Body of pancreas (tissue), 4 donors: Measurements from ENCODE around the gene PTGFRN. TPM values are rescaled to one million over a fixed set of nuclear protein-coding genes. Genes with fewer than 3 reads are reported as not detected.

Experiments used
- ATAC-seq: fragments of 150-250 bp; one replicate; pipeline ENCODE4 v1.9.1; 2016
- DNase-seq, 4 donors: peaks; one replicate each; pipeline ENCODE4 v3.0.0-alpha.2; 2019
- H3K27ac ChIP-seq, 4 donors: fragments of 200-600 bp; sonication (generic); 1 replicate in 3 of 4; 2 replicates in 1 of 4; pipeline versions ENCODE4 v1.5.1 to v1.6.1; 2016 to 2019; ENCODE audit warnings: mild to moderate bottlenecking in 1 of 4, mixed read lengths in 1 of 4, moderate library complexity in 1 of 4
- H3K27me3 ChIP-seq, 2 donors: fragments of 200-600 bp; sonication (generic); one replicate each; pipeline ENCODE4 v1.6.0; 2016; ENCODE audit warnings: mild to moderate bottlenecking in 1 of 2
- H3K36me3 ChIP-seq, 2 donors: fragments of 200-600 bp; sonication (generic); replicated peaks in 1 of 2; 2 replicates each; pipeline ENCODE4 v1.5.1; 2016; ENCODE audit warnings: low read depth in 2 of 2; ENCODE audit not compliant: insufficient read depth in 1 of 2
- H3K4me1 ChIP-seq: fragments of 200-600 bp; sonication (generic); one replicate; pipeline ENCODE4 v1.6.0; 2016
- H3K4me3 ChIP-seq, 2 donors: fragments of 200-600 bp; sonication (generic); 1 replicate in 1 of 2; 2 replicates in 1 of 2; pipeline ENCODE4 v1.5.1; 2016 to 2019
- H3K9me3 ChIP-seq, 3 donors: fragments of 200-600 bp; sonication (generic); 1 replicate in 2 of 3; 2 replicates in 1 of 3; pipeline ENCODE4 v1.5.1; 2016
- POLR2A ChIP-seq, 3 donors: fragments of 450-650 bp; IDR thresholded peaks; one replicate each; pipeline ENCODE4 v1.6.1; 2016; ENCODE audit warnings: antibody characterized with exemption in 3 of 3, mild to moderate bottlenecking in 2 of 3
- WGBS, 2 donors: methylation state at CpG; one replicate each; pipeline ENCODE4 v1.1.5; 2017; 5-methylcytosine and 5-hydroxymethylcytosine counted together
- intact Hi-C: fragments of 100-400 bp; cut with DNase I; formaldehyde crosslinking; loops from one replicate; pipeline ENCODE4 v1.15.1; 2023
- total RNA-seq, 2 donors: library from RNA; depleted of rRNA; stranded (reverse); fragments of >200 nt; gene quantifications; one replicate each; pipeline ENCODE4 v1.1.0, GENCODE V29; 2016
- TF ChIP-seq, protein P1 (sequence below), 7 experiments: fragments of 450-650 bp in 4 of 7; fragments of 200-600 bp in 3 of 7; sonication (generic) in 3 of 7; IDR thresholded peaks; one replicate each; pipeline ENCODE4 v1.5.1; 2016 to 2019; ENCODE audit warnings: antibody characterized with exemption in 7 of 7

The PTGFRN gene
- total RNA-seq, 2 donors from 2014 or later: 35.0 to 76.8 TPM

DNA sequence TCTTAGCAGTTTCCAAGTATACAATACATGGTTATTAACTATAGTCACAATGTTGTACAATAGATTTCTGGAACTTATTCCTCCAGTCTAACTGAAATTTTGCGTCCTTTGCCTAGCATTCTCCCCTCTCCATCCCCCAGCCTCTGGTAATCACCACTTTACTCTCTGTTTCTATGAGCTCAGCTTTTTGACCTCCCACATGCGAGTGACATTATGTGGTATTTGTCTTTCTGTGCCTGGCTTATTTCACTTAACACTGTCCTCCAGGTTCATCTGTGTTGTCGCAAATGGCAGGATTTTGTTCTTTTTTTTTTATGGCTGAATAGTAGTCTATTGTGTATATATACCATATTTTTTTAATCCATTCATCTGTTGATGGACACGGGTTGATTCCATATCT lies 47.9 kb downstream of the PTGFRN start:
- DNase-seq (no peak), ATAC-seq (no peak)
- intact Hi-C loops: no loop called here
- no peaks in the 10 kb centered on the region for H3K9me3 ChIP-seq
- H3K36me3 ChIP-seq: peaks cover 0 to 8% of the 10 kb centered on the region in 2 donors
- H3K4me3 ChIP-seq: no peak overlapping the region
- 85 to 91% methylated on average over 4 of the region's 4 CpGs for WGBS, 2 donors
- no peaks in the 10 kb centered on the region for H3K4me1 ChIP-seq
- no peak for TF ChIP-seq POLR2A (IDR thresholded peaks at IDR 0.05)
- TF ChIP-seq, protein P1, sequence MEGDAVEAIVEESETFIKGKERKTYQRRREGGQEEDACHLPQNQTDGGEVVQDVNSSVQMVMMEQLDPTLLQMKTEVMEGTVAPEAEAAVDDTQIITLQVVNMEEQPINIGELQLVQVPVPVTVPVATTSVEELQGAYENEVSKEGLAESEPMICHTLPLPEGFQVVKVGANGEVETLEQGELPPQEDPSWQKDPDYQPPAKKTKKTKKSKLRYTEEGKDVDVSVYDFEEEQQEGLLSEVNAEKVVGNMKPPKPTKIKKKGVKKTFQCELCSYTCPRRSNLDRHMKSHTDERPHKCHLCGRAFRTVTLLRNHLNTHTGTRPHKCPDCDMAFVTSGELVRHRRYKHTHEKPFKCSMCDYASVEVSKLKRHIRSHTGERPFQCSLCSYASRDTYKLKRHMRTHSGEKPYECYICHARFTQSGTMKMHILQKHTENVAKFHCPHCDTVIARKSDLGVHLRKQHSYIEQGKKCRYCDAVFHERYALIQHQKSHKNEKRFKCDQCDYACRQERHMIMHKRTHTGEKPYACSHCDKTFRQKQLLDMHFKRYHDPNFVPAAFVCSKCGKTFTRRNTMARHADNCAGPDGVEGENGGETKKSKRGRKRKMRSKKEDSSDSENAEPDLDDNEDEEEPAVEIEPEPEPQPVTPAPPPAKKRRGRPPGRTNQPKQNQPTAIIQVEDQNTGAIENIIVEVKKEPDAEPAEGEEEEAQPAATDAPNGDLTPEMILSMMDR (IDR thresholded peaks at IDR 0.05): no peak
- H3K27ac ChIP-seq: no peak overlapping the region
- no peaks in the 10 kb centered on the region for H3K27me3 ChIP-seq

DNA sequence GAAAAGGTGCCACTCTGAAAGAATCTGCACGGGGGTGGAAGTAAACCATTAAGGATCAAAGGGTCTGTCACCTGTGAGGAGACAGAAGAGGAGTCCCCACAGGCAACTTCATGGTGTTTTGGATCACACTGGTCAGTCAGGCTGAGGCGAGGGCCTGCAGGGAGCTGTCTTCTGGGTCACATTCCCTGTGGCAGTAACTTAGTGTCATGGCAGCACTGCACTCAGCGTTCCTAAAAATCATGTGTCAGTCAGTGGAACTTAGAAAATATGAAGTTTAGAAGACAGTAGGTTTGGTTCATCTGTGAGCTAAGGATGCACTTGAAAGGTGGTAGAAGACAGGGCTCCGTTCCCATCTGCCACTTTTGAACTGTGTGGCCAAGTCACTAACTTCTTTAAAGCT lies 48.4 kb downstream of the PTGFRN start:
- H3K36me3 ChIP-seq: peaks cover 0 to 13% of the 10 kb centered on the region in 2 donors
- no peaks in the 10 kb centered on the region for H3K9me3 ChIP-seq
- no peak overlapping the region for H3K27ac ChIP-seq
- no peak for ATAC-seq
- WGBS, 2 donors: 79 to 83% methylated on average over 4 of the region's 4 CpGs
- no peaks in the 10 kb centered on the region for H3K4me1 ChIP-seq
- TF ChIP-seq, protein P1 (IDR thresholded peaks at IDR 0.05): no peak
- no peak for TF ChIP-seq POLR2A (IDR thresholded peaks at IDR 0.05)
- H3K4me3 ChIP-seq: no peak overlapping the region
- no peaks in the 10 kb centered on the region for H3K27me3 ChIP-seq
- no peak for DNase-seq
- intact Hi-C loops: no loop called here

DNA sequence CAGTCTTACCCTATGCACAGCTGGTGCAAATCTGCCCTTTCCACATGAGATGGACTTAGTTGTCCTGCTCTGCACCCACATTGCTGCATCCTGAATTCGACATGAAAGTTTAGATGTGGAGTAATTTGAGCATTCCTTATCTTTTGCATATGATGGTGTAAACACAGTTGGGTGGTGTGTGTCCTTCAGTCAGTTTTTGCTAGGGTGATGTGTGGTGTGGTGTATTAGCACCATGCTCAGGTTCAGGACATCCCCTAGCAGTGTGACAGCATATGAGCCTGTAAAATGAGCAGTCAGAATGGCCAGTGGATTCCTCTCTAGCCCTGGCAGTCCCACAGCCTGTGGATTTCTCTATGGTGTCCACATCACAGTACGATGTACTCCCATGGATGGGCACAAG lies 49.3 kb downstream of the PTGFRN start:
- 70 to 76% methylated on average over 2 of the region's 2 CpGs for WGBS, 2 donors
- intact Hi-C loops: no loop called here
- Histone ChIP-seq H3K27me3 (no peaks in the 10 kb centered on the region), H3K4me3 (no peak overlapping the region), H3K27ac (no peak overlapping the region), H3K4me1 (no peaks in the 10 kb centered on the region), H3K9me3 (no peaks in the 10 kb centered on the region), H3K36me3 (peaks cover 0 to 13% of the 10 kb centered on the region in 2 donors)
- ATAC-seq (no peak), DNase-seq (no peak)
- TF ChIP-seq, protein P1 (IDR thresholded peaks at IDR 0.05): no peak
- no peak for TF ChIP-seq POLR2A (IDR thresholded peaks at IDR 0.05)

DNA sequence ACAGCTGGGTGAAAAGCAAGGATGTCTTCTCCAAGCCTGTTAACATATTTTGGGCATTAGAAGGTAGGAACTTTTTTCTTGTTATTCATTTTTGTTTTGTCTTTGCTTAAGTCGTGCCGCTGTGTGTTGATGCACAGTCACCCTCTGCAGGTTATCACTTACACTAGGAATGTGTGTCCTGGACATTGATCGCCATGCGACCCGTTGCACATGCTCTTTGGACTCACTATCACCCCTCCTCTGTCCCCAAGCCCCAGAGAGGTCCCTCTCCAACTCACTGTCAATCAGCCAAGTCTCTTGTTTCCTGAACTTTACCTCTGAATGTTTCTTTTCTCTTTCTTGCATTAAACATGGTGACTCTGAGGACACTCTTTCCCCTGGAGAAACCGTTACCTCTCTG lies 51.9 kb downstream of the PTGFRN start:
- no peak for TF ChIP-seq POLR2A (IDR thresholded peaks at IDR 0.05)
- TF ChIP-seq, protein P1 (IDR thresholded peaks at IDR 0.05): no peak
- ATAC-seq: no peak
- H3K4me1 ChIP-seq: no peaks in the 10 kb centered on the region

DNA sequence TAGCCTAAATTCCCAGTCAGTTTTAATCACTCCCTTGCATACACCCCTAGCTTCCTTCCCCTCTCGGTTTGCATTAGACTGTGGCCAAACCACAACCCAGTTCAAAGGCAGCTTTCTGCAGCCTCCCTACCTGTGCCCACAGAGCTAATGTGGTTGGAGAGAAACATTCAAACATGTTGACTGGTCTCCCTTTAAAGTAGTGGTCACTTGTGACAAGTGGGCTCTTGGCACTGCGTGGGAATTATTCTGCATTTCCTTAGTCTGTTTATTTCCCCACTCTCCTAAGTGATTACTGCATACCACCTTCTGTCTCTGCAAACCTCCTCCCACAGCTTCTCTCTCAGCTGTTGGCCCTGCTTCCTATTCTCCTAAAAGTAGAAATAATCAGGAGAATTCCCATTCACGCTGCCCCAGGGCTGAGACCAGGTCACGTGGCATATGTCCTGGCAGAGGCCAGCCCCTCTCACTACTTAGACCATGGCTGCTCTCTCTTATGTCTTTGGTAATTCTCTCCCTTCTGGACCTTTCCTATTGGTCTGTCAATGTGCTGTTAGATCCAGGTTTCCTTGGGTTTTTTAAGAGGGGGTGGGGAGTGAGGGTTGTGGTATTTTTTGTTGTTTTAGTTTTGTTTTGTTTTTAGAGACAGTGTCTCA lies 53.4 kb downstream of the PTGFRN start:
- Histone ChIP-seq H3K27me3 (no peaks in the 10 kb centered on the region), H3K4me3 (no peak overlapping the region), H3K4me1 (no peaks in the 10 kb centered on the region), H3K36me3 (peaks cover 3 to 17% of the 10 kb centered on the region in 2 donors), H3K27ac (no peak overlapping the region), H3K9me3 (no peaks in the 10 kb centered on the region)
- ATAC-seq (no peak), DNase-seq (no peak)
- intact Hi-C loops: loop anchor here (10.0 kb wide), 1 partner anchor 82 kb away; no protein-coding TSS in a partner anchor
- WGBS, 2 donors: 81 to 82% methylated on average over 4 of the region's 4 CpGs
- TF ChIP-seq, protein P1 (IDR thresholded peaks at IDR 0.05): no peak

More for the DNA sequence above, 51.9 kb downstream of the PTGFRN start:
- H3K4me3 ChIP-seq: no peak overlapping the region
- peaks cover under 1 to 14% of the 10 kb centered on the region in 2 donors for H3K36me3 ChIP-seq
- no peaks in the 10 kb centered on the region for H3K9me3 ChIP-seq
- no peaks in the 10 kb centered on the region for H3K27me3 ChIP-seq
- no peak overlapping the region for H3K27ac ChIP-seq
- no peak for DNase-seq
- intact Hi-C loops: loop anchor here (10.0 kb wide), 1 partner anchor 83 kb away; no protein-coding TSS in a partner anchor
- WGBS, 2 donors: 80 to 84% methylated on average over 6 of the region's 6 CpGs
